Ishikawa (cell line): ENCODE data around the gene CFL1.

Experiments
- CEBPB ChIP-seq: IDR thresholded peaks from 2 replicates; pipeline ENCODE4 v1.6.1; 2012
- CREB1 ChIP-seq: IDR thresholded peaks from 2 replicates; pipeline ENCODE4 v1.6.1; 2012; ENCODE audit warnings: low read depth
- EGR1 ChIP-seq: IDR thresholded peaks from 2 replicates; pipeline ENCODE4 v1.6.1; 2012
- EP300 ChIP-seq: IDR thresholded peaks from 2 replicates; pipeline ENCODE4 v1.6.1; 2012; ENCODE audit warnings: borderline replicate concordance
- FOXM1 ChIP-seq: IDR thresholded peaks from 2 replicates; pipeline ENCODE4 v1.6.1; 2012; ENCODE audit warnings: low read depth, borderline replicate concordance
- MAX ChIP-seq: IDR thresholded peaks from 2 replicates; pipeline ENCODE4 v1.6.1; 2012
- NFIC ChIP-seq: IDR thresholded peaks from 2 replicates; pipeline ENCODE4 v1.6.1; 2012
- RAD21 ChIP-seq: IDR thresholded peaks from 2 replicates; pipeline ENCODE4 v1.6.1; 2012; ENCODE audit warnings: low read depth
- TAF1 ChIP-seq: IDR thresholded peaks from 2 replicates; pipeline ENCODE4 v1.6.1; 2012; ENCODE audit warnings: low read depth, mild to moderate bottlenecking
- TCF12 ChIP-seq: IDR thresholded peaks from 2 replicates; pipeline ENCODE4 v1.6.1; 2012; ENCODE audit warnings: low read depth
- TEAD4 ChIP-seq: IDR thresholded peaks from 2 replicates; pipeline ENCODE4 v1.6.1; 2012
- YY1 ChIP-seq: IDR thresholded peaks from 2 replicates; pipeline ENCODE4 v1.6.1; 2012; ENCODE audit warnings: low read depth
- ZBTB7A ChIP-seq: IDR thresholded peaks from 2 replicates; pipeline ENCODE4 v1.6.1; 2012; ENCODE audit warnings: low read depth
- TF ChIP-seq, protein P1 (sequence below): IDR thresholded peaks from 2 replicates; pipeline ENCODE4 v1.6.1; 2012
- TF ChIP-seq, protein P2 (sequence below): IDR thresholded peaks from 2 replicates; pipeline ENCODE4 v1.6.1; 2012; ENCODE audit warnings: low read depth, mild to moderate bottlenecking

Gene CFL1

DNA sequence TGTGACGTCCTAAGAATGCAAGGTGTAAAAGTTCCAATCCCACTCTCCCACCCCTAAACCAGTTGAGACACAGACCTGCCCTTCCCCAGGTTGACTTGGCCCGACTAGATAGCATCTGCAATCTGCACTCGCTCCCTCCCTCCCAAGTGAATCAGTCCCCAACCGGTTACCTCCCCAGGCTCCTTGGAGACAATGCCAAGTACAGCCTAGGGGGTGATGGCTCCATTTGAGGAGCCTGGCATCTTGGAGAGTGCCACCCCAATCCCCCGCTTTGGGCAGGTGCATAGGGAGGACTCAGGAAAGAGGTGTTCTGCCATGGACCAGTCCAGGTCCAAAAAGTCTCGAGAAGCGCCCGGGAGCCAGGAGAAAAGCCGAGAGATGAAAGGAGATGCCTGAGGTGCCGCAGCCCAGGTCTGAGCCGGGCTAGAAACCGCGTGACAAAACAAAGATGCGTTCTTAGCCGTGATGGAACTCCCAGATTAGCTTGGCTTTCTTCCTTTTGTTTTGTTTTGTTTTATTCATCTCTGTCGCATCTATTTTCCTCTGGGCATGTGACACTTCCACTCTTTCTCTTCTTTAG lies 42.9 kb downstream of the CFL1 start:
- no peak for TF ChIP-seq TEAD4
- TF ChIP-seq ZBTB7A, result no peak
- TF ChIP-seq YY1, result no peak
- TF ChIP-seq, protein P1, sequence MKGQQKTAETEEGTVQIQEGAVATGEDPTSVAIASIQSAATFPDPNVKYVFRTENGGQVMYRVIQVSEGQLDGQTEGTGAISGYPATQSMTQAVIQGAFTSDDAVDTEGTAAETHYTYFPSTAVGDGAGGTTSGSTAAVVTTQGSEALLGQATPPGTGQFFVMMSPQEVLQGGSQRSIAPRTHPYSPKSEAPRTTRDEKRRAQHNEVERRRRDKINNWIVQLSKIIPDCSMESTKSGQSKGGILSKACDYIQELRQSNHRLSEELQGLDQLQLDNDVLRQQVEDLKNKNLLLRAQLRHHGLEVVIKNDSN, result no peak
- TF ChIP-seq RAD21, result no peak

DNA sequence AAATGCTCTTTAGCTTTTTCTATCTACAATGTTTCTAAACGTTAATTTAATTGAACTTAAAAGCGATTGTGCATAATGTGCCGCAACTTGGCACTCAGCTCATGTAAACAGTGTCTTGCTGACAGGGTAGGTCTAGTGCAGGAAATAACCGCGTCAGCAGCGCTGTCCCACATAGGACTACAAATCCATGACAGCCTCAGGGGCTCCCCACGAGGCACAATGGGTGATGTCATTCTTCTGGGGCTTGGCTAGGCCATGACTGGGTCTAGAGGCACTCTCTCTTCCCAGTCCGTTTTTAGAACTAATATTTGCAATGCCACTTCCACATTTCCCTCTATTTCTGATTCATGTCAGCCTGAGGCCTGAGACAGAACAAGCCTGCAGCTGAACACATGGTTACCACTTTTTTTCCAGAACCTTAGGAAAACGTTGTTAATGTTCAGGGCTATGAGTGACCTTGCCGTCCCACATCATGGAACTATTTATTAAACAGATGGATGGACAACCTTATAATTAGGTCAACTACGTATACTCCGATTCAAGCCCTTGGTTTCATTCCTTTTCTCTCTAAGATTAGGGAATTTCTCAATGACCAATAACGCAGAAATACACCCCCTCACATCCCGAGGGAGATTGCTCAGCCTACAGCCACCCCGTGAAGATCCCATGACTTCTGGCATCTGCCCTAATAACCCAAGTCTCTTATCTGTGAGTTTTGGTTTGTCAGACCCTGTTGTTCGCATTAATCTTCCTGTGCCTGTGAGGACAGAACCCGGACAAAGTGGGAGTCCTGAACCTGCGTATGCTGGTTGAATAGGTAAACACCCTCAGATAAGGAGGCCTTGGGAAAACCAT lies 43.6 kb downstream of the CFL1 start:
- TF ChIP-seq CEBPB, result no peak
- TF ChIP-seq EGR1, result no peak
- no peak for TF ChIP-seq MAX
- no peak for TF ChIP-seq RAD21
- TF ChIP-seq, protein P2, sequence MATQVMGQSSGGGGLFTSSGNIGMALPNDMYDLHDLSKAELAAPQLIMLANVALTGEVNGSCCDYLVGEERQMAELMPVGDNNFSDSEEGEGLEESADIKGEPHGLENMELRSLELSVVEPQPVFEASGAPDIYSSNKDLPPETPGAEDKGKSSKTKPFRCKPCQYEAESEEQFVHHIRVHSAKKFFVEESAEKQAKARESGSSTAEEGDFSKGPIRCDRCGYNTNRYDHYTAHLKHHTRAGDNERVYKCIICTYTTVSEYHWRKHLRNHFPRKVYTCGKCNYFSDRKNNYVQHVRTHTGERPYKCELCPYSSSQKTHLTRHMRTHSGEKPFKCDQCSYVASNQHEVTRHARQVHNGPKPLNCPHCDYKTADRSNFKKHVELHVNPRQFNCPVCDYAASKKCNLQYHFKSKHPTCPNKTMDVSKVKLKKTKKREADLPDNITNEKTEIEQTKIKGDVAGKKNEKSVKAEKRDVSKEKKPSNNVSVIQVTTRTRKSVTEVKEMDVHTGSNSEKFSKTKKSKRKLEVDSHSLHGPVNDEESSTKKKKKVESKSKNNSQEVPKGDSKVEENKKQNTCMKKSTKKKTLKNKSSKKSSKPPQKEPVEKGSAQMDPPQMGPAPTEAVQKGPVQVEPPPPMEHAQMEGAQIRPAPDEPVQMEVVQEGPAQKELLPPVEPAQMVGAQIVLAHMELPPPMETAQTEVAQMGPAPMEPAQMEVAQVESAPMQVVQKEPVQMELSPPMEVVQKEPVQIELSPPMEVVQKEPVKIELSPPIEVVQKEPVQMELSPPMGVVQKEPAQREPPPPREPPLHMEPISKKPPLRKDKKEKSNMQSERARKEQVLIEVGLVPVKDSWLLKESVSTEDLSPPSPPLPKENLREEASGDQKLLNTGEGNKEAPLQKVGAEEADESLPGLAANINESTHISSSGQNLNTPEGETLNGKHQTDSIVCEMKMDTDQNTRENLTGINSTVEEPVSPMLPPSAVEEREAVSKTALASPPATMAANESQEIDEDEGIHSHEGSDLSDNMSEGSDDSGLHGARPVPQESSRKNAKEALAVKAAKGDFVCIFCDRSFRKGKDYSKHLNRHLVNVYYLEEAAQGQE, result no peak
- TF ChIP-seq YY1, result no peak
- no peak for TF ChIP-seq TAF1
- TF ChIP-seq CREB1, result no peak
- no peak for TF ChIP-seq TCF12
- no peak for TF ChIP-seq NFIC
- no peak for TF ChIP-seq TEAD4
- no peak for TF ChIP-seq ZBTB7A
- no peak for TF ChIP-seq FOXM1
- TF ChIP-seq, protein P1, result no peak

DNA sequence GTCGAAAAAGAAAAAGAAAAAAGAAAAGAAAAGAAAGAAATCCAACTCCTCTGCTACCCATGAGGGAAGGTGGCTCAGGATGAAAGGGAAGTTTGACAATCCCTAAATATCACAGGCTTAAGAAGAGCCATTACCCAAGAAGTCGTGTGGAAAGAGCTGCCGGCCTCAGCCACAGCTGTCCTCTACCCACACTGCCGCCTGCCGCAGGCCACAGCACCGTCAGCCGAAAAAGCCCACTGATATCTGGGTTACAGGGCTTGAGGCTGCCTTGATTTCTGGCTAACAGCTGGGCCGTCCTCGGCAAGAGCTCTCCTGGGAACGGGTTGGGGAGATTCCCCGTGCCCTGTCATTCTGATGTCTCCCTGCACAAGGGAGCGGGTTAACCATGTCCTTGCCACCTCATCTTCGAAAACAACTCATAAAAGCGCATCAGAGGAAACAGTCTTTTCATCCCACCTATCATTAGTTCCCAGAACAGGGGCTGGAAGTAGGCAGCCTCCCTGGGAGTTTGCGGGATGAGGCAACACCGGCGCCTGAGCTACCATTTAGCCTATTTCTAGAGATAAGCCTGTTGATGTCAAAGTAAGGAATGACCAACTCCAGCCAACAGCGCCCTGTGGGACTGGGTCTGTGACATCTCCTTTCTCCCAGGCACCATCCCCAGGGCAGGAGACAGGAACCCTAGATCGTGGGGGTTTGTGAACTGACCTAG lies 46.1 kb downstream of the CFL1 start:
- TF ChIP-seq, protein P2, result no peak
- TF ChIP-seq CEBPB (no peak), EGR1 (no peak), YY1 (no peak)

DNA sequence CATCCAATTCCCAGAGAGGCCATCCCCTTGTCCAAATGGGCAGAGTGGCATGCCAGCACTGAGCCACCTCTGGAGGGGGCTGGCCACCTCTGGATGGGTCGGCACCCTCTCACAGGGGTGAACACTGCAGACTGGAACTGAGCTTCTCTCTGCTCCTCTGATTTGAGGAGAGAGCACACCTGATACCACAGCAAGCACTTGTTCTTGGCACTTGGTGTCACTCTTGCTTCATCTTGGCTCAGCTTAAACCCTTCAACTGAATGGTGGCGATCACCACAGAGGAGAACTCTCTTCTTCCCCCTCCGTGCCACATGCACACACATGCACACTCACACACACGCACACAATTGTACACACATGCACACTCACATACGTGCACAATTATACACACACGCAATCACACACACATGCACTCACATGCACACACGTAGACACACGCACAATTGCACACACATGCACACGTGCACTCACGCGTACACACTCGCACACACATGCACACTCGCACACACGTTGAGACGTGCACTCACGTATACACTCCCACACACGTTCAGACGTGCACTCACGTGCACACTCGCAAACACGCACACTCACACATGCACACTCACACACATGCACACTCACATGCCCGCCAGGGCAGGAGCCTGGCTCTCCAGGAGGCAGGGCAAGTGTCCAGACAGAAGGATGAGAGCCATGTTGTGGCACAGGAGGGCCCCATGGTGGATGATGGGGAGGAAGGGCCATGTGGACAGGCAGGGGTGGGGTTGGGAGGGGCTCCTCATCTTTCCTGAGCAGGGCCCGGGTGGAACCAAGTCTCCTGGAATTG lies 47.7 kb downstream of the CFL1 start:
- peak; percentile 32; the same call in 1 of the 2 replicates for TF ChIP-seq RAD21
- TF ChIP-seq MAX, result no peak
- TF ChIP-seq YY1, result no peak
- TF ChIP-seq EGR1, result no peak
- TF ChIP-seq, protein P1, result no peak
- no peak for TF ChIP-seq FOXM1

GRCh38 chr11:65809496-65809895 lies 48.5 kb downstream of the CFL1 start:
- TF ChIP-seq EGR1 (no peak), TCF12 (no peak), TAF1 (no peak), YY1 (no peak), FOXM1 (no peak), RAD21 (no peak), EP300 (no peak)
- TF ChIP-seq, protein P2, result no peak
